Measurements from ENCODE around the gene ST8SIA1.

DNA sequence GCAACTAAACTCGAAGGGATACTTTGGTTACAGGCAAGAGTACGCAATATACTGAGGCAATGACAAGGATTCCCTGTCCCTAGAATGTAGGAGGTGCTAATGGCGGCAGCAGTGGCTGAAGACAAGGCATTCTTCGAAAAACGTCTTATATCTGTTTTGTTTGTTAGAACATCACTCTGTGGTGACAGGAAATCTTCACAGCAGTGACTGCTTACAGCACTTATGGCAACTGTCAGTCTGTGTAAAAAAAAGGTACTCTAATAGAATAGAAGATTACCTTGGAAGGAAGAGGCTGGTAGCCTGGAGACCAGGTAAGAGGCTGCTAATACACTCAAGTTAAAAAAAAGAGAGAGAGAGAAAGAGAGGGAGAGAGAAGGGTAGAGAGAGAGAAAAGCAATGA, 131.7 kb downstream of the ST8SIA1 start:
- TF ChIP-seq POLR2A (IDR thresholded peaks at IDR 0.05), result no peak
- TF ChIP-seq, protein P1, sequence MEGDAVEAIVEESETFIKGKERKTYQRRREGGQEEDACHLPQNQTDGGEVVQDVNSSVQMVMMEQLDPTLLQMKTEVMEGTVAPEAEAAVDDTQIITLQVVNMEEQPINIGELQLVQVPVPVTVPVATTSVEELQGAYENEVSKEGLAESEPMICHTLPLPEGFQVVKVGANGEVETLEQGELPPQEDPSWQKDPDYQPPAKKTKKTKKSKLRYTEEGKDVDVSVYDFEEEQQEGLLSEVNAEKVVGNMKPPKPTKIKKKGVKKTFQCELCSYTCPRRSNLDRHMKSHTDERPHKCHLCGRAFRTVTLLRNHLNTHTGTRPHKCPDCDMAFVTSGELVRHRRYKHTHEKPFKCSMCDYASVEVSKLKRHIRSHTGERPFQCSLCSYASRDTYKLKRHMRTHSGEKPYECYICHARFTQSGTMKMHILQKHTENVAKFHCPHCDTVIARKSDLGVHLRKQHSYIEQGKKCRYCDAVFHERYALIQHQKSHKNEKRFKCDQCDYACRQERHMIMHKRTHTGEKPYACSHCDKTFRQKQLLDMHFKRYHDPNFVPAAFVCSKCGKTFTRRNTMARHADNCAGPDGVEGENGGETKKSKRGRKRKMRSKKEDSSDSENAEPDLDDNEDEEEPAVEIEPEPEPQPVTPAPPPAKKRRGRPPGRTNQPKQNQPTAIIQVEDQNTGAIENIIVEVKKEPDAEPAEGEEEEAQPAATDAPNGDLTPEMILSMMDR (IDR thresholded peaks at IDR 0.05), result no peak

Measured in body of pancreas (tissue), 4 donors.